HG03066 (cell line): Measurements from ENCODE around the gene NDUFS2.
"Not testable (repeated sequence)": the region's sequence is repeated elsewhere in the genome, so short reads cannot be mapped to it uniquely, and the experiment has no call there.

Source experiments
- ATAC-seq: cut with Tn5 transposase; IDR thresholded peaks from one replicate; pipeline ENCODE4 v1.9.1; 2021; ENCODE audit warnings: low read depth; ENCODE audit not compliant: unreplicated experiment

The NDUFS2 gene

DNA sequence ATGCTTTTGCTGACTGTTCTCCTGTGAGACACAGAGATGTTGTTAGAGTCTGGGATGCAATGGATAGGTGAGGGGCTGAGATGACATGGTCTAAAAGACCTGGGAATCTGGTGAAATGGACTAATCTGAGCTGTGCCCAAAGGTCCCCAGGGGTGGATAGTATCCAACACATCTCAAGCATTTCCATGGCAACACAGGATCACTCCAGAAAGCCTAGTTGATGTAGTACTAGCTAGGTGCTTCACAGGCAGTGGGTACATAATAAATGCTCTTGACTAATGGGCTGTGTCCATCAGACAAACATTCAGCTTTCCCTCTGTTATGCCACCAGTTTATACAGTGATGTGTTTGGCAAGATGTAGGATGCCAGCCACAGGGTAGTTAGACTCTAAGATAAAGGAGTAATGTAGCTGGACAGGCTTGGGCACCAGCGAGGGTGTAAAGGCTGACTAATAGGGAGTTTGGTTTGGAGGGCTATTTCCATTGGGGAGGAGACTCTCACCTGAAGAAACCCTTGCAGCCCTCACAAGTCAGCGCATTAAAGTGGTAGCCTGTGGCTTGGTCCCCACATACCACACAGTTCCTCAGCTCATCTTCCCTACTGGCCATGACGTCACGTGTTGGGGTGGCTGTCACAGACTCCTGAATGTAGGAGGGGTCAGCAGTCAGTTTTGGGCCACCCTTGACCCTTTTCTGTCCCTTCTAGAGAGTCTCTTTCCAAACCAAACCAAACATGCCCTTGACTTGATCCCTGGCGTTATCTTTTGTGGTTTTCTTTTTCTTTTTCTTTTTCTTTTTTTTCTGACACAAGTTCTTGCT, 34.0 kb downstream of the NDUFS2 start:
- no peak for ATAC-seq

DNA sequence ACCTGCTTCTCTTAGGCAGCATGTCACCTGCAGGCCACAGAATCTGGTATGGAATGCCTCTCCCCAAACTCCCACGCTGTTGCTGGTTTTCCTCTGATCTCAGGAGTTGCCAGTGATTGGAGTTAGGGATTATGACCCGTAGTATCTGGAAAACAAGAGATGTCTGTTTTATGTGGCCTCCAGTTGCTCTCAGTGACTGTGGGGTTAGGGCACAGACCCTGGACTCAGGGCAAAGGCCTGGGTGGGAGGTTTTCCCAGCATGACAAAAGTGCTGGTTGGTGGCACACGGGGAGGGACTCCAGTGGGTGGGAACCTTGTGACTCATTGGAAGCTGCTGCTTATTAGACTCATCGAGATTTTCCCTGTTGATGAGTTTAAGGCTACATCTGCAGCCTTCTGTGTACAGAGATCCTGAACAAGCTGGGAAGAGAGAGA, 35.9 kb downstream of the NDUFS2 start, which contains the start of gene NR1I3:
Gene NR1I3 (minus strand): TSS at position 165 of the 435 bp plus-strand sequence. CDS start 1,638 bp downstream, outside the sequence.
- no peak for ATAC-seq

DNA sequence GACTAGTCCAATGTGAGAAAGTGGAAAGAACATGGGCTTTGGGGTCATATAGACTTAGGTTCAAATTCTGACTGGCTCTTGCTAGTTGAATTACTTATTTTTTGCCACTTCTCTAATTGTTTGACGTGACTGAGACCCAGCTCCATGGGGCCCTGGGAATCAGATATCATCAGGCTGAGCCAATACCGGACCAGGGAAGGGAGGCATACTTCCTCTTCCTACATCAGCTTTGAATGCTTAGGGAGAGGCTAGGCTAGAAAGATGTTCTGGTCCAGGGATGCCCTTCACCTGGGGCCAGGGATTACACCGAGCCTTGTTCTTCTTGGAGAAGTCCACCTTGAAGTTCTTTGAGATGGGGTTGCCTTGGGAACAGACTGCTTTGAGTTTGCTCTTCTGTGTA, 39.5 kb downstream of the NDUFS2 start:
- ATAC-seq, result no peak

DNA sequence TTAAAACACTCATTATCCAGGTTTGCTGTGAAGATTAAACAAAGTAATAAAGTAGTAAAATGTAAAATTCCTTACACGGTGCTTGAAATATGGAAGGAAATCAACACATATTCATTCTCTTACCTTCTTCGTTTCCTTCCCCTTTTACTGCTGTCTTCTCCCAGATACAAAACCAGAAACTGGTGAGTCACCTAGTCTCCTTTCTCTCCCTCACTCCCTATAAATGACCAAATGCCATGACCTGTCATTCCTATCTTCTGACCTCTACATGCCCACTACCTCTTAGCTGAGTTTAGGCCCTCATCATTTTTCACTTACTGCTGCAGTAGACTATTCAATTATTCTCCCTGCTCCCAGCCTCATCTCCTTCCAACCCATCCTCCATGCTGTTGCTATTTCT, 40.1 kb downstream of the NDUFS2 start:
- ATAC-seq, result no peak

DNA sequence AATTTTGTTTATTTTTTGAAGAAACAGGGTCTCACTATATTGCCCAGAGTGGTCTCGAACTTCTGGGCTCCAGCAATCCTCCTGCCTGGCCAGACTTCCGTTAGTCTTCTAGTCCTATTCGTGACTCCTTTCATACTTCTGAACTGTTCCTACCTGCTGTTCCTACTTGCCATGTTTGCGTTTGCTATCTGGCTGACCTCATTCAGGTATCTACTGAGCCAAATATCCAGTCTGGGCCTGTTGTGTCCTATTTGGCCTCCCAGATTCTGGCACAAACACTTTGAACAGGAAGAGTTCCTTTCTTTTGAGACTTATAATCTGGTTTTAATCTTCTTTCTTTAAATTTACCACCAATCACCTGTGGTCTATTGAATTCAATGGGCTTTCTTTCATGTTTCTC, 42.7 kb downstream of the NDUFS2 start:
- ATAC-seq, result no peak

DNA sequence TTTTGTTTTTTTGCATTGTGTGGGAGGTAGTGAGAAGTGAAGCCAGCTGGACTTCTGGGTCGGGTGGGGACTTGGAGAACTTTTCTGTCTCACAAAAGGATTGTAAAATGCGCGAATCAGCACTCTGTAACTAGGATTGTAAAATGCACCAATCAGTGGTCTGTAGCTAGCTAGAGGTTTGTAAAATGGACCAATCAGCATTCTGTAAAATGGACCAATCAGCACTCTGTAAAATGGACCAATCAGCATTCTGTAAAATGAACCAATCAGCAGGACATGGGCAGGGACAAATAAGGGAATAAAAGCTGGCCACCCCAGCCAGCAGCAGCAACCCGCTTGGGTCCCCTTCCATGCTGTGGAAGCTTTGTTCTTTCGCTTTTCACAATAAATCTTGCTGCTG, 47.9 kb downstream of the NDUFS2 start:
- not testable (repeated sequence) for ATAC-seq

DNA sequence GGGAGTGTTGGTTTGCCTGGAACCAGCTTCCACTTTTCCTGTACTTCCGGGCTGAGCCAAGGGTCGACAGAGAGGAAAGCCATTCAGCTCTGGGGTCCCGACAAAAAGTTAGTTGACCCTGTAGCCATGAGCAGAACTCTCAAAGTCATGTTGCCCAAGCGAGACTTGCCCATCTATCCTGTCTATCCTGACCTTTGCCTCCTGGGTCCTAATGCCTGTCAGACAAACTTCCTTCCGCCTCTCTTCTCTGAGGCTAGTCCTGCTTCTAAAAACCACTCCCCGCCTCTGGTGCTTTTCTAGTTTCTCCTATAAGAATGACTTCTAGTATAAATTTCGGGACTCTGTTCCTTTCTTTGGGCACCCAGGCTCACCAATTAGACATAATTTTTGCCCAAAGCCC, 48.7 kb downstream of the NDUFS2 start:
- no peak for ATAC-seq

DNA sequence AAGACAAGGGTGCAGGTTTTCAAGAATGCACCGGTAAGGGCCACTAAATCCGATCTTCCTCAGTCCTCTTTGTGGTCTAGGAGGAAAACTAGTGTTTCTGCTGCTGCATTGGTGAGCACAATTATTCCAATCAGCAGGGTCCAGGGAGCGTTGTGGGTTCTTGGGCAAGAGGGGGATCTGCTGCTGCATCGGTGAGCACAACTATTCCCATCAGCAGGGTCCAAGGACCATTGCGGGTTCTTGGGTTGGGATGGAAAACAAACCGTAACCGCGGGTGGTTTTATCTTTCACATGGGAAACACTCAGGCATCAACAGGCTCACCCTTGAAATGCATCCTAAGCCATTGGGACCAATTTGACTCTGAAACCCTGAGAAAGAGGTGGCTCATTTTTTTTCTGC, 49.4 kb downstream of the NDUFS2 start:
- ATAC-seq, result no peak

DNA sequence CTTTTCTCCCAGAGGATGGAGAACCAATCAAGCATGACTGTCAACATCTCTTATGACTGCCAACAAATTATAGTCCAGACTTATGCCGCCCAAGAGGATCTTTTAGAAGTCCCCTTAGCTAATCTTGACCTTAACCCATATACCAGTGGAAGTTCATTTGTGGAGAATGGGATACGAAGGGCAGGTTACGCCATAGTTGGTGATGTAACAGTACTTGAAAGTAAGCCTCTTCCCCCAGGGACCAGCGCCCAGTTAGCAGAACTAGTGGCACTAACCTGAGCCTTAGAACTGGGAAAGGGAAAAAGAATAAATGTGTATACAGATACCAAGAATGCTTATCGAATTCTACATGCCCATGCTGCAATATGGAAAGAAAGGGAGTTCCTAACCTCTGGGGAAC, 53.1 kb downstream of the NDUFS2 start:
- not testable (repeated sequence) for ATAC-seq

DNA sequence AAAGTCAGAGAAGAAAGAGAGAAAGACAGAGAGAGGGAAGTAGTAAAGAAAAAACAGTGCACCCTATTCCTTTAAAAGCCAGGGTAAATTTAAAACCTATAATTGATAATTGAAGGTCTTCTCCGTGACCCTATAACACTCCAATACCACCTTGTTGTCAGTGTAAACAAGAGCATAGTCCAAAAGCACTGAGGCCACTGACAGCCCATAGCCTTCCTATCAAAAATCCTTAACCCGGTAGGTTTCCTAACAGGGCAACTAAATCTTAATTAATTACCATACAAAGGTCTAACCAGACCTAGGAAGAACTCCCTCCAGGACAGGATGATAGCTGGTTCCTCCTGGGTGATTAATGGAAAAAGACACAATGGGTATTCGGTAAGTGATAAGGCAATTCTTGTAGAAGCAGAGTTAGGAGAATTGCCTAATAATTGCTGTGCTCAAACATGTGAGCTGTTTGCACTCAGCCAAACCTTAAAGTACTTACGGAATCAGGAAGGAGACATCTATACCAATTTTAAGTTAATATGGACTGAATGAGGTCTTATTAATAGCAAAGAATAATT, 53.9 kb downstream of the NDUFS2 start:
- ATAC-seq, result not testable (repeated sequence)

DNA sequence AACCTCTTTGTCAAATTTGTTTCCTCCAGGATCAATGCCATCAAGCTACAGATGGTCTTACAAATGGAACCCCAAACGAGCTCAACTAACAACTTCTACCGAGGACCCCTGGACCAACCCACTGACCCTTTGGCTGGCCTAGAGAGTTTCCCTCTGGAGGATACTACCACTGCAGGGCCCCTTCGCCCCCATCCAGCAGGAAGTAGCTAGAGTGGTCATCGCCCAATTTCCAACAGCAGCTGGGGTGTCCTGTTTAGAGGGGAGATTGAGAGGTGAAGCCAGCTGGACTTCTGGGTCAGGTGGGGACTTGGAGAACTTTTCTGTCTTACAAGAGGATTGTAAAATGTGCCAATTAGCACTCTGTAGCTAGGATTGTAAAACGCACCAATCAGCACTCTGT, 54.9 kb downstream of the NDUFS2 start:
- ATAC-seq, result not testable (repeated sequence)

DNA sequence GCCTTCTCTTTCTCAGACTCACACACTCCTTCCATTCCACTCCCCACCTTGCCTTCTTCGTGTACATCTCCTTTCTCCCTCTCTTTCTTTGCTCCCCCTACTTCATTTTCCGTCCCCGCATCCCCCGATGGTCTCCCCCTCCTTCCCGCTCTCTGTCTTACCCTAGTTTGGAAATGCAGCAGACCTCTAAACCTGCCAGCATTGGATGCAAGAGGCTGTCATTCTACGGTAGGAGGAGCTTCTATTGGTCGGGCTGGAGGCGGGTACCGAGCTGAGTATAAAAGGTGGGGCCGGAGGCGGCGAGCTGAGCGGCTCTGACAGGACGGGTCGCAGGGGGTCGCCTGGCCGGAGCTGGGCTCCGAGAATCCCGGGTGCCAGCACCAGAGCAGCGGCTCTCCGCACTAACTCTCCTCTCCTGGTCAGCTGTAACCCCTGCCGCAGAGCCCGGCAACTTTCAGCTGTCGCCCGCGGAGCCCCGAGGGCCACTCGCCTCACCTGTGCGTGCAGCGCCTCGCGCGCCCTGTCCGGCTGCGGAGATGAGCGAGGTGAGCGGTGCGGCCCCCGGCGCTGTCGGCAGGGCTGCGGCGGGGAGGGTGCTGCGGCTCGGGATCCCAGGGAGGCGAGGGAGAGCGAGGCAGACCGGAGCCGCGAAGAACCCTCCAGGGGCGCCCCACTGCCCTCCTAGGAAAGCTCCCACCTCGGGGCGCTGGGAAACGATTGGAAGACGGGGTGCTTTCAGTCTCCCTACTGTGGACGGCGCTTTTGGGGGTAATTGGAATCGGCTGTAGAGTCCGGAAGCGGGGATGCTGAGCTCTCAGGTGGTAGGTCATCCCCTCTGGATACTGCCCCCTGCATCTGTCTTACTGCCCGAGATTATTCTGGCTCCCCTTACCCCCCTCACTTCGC, 56.5 kb downstream of the NDUFS2 start, which contains the start of gene PCP4L1:
Gene PCP4L1 (plus strand): TSS at position 307 of the 906 bp plus-strand sequence. CDS start 230 bp downstream, at position 537.
- ATAC-seq, result no peak

DNA sequence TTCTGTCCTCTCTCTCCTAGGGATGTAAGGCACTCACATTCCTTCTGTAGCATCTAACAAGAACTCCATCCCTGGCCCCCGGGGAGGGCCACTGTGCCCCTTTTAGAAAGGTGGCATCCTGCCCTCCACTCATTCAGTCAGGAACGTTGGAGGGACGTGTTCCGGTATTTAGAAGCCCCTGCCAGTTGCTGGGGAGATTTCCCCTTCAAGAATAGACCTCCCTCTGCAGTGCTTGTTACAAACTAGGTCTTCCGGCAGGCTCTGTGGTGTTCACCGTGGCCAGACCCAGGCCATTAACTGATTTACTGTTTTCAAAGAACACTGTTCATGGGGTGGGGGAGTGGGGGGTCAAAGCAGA, 57.2 kb downstream of the NDUFS2 start:
- ATAC-seq, result no peak

DNA sequence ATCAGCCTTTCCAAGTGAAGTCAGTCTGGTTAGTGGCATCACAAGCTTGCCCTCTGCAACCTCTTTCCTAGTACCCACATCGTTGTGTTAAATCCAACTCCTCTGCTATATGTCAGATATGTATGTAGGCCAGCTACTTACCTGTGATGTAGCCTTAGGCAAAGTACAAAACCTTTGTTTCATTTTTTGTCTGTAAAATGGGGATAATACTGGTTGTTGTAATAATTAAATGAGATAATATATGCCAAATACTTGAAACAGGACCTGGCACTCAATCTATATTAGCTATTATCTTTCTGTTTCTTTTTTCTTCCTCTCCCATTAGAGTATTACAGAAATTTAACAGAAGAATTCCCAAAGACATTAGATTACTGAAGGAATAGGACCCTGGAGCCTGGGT, 57.6 kb downstream of the NDUFS2 start:
- ATAC-seq, result no peak

DNA sequence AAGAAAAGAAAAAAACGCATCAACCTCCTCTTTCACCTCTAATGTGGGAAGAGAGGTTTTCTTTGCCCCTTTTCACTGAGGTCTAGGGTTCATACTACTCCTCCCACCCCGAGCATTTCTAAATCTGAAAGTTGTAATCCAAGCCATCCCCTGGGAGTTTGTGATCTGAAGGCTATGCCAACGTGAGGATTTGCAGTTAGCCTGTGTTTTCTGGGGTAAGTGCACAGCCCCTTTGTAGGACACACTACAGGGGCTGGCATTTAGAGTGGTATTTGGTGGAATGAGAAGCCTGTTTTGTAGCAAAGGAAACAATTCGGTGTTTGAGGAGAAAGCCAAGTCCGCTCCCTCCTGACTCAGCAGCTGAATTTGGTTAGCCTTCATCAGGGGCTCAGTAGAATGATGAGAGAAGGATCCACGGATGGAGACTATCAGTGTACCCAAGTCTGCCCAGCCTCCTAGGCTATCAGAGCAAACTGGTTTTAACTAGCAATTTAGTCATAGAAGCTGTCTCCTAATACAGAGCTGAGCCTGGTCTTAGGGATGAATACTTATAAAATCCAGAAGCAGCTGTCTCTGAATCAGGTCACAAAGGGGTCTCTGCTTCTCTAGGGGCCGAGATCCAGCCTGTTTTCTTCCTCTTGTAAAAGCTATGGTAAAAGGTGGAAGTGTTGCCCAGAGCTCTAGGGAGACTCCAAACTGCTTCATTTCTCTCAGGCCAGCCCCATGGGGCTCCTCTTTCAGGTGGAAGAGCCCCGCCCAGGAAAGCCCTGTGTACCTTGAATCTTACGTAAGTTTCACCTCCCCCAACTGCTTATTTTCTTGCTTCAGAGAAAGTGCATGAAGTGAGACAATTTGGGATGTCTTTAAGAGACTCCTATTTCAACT, 58.5 kb downstream of the NDUFS2 start:
- ATAC-seq, result no peak

DNA sequence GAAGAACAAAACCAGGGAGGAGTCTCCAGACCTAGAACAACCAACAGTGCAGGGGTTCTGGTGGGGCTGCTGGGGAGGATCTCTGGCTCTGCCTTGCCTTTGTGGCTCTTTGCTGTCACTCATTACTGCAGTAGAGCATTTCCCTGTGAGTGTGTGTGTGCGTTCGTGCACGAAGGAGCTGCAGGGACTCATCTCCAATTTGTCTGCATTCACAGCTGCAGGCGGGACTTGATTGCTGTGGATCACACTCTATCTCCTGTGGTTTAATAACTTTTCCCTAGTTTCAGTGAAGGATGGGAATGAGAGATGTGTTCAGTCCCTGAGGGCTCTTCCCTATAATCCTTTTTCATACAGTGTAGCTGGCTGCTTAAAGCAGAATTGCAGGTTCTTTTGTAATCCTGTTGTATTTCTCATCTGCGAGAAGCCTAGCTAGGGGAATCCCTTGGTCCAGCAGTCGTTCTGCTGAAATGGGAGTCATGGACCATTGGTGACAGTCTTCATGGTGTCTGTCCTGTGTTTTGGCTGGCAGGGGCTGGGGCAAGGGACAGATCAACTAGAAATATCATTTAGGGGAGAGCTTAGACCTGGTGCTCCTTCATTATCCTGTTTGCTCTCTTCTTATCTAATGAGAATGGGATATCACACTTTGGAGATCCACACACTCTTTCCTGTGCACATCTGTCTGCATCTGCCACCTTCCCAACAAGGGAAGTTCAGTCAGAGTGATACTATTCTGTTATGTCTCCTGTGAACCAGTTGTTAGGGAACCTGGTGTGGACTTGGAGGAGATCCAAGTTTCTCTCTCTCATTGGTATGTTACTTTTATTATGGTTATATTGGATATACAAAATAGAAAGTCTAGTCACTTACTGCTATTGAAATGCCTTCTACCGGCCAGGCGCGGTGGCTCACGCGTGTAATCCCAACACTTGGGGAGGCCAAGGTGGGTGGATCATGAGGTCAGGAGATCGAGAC, 59.4 kb downstream of the NDUFS2 start:
- ATAC-seq, result no peak
